OCI-LY1 (cell line): ENCODE results near the gene GRK6.

Experiments used
- EZH2 ChIP-seq: fragments of 200-600 bp; sonication (generic), shearing (Covaris generic); IDR thresholded peaks from 2 replicates; pipeline ENCODE4 v1.8.0; 2017; ENCODE audit warnings: borderline replicate concordance, mixed run types, mild to moderate bottlenecking, antibody characterized with exemption, low read length, moderate library complexity, mixed read lengths
- TF ChIP-seq, protein P1 (sequence below): fragments of 200-600 bp; sonication (generic), shearing (Covaris generic); IDR thresholded peaks from 2 replicates; pipeline ENCODE4 v1.5.1; 2017; ENCODE audit warnings: mild to moderate bottlenecking, antibody characterized with exemption, low read length, moderate library complexity, mixed read lengths

DNA sequence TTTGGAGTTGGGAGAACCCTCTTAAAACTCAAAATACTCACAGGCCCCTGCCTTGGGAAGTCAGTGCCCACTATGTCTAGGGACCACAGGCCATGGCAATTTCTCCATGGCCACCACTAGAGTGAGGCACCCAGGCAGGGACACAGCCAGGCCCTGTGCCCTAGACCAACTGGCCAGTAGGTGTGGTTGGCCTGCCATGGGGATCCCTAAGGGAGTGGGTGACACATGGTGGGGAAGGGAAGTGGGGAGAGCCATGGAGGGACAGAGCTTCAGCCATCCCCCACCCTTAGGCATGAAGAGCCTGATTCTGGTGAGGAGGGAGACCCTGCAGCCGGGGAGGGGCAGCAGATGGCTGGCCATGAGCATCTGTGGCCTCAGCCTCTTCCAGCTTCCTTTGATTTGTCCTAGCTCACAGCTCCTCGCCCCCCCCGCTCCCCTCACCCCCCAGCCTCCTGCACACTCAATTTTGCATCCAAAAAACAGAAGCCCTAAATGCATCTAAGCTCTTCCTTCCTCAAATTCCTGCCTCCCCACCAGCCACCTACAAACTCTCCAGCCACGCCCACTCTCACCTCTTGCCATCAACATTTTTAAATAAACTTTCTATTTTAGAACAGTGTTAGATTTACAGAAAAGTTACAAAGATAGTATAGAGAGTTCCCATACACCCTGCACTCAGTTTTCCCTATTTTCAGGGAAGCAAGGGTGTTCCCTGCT is 48.5 kb downstream of the GRK6 start:
- TF ChIP-seq EZH2 = no peak
- TF ChIP-seq, protein P1, sequence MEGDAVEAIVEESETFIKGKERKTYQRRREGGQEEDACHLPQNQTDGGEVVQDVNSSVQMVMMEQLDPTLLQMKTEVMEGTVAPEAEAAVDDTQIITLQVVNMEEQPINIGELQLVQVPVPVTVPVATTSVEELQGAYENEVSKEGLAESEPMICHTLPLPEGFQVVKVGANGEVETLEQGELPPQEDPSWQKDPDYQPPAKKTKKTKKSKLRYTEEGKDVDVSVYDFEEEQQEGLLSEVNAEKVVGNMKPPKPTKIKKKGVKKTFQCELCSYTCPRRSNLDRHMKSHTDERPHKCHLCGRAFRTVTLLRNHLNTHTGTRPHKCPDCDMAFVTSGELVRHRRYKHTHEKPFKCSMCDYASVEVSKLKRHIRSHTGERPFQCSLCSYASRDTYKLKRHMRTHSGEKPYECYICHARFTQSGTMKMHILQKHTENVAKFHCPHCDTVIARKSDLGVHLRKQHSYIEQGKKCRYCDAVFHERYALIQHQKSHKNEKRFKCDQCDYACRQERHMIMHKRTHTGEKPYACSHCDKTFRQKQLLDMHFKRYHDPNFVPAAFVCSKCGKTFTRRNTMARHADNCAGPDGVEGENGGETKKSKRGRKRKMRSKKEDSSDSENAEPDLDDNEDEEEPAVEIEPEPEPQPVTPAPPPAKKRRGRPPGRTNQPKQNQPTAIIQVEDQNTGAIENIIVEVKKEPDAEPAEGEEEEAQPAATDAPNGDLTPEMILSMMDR = no peak
